ENCODE data around the gene TCF7. TPM values are rescaled to one million over a fixed set of nuclear protein-coding genes. Genes with fewer than 3 reads are reported as not detected.
A peak's percentile ranks its signal among the peaks of the same experiment; 100 is the strongest.

TCF7 gene
- total RNA-seq, 1 experiment from 2014 or later = 0.42 TPM

DNA sequence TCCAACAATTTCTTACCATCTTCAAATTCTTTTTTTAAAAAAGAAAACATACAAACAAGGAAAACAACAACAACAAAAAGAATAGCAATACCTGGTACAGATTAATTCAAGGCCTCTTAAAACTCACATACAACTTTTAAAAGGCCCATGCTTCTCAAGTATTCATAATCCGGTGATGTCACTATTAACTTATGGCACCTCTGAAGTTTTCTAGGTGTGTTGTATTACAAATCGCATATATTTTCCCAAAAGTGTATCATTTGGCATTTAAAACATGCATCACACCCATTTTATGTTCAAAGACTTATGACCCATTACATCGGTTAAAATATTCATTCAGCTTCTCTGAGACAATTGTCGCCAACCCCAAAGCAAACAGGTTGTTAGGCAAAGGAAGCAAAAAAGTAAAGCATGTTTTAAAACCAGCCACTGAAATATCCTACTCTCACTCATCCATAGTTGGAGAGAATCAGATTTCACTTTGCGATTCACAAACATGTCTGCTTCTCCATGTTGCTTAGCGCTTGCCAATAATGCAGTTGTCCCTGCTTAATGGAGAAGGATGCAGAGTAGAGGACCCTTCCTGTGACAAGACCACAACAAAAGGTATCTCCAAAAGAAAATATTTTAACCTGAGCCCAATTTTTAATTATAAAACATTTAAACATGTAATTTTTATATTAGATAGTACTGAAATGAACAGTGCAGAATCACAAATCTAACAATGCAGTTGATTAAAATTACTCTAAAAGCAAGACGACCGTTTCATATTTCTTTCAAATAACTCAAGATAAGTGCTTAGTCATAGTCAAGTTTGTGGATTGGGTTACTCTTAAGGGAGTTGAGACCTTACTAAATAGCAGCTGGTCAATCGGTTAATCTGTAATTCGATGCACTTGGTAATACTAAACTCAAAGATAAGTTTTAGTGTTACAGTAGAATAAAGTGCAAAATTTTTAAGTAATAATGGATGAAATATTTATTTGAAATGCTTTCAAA lies 60.7 kb downstream of the TCF7 start:
- no peak for DNase-seq (ENCODE audit: extremely low read depth, low read depth)

DNA sequence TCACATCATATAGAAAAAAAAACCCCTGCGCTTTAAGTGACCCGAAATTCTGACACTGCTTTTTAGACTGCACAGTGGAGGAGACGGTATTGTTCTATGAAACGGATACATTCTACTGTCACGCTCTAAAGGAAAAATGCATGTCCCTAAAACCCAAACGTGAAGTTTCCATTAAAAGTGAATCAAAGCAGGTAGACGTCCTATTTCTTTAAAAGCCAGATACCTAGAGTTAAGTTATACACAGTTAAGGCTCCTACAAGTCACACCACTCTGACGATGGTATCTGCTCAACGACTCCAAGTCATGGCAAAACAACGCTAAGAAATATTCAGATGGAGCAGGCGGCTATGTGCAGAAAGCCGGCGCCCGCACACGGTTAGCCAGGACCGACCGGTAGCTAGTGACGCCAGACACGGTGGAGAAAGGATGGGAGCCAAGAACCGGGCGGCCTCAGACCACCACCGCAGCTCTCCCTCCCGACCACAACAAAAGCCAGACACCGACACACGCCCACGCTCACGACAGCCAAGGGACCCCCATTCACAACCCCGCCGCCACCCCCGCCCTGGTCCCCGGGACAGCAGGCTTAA lies 61.5 kb downstream of the TCF7 start:
- no peak for DNase-seq (ENCODE audit: extremely low read depth, low read depth)

DNA sequence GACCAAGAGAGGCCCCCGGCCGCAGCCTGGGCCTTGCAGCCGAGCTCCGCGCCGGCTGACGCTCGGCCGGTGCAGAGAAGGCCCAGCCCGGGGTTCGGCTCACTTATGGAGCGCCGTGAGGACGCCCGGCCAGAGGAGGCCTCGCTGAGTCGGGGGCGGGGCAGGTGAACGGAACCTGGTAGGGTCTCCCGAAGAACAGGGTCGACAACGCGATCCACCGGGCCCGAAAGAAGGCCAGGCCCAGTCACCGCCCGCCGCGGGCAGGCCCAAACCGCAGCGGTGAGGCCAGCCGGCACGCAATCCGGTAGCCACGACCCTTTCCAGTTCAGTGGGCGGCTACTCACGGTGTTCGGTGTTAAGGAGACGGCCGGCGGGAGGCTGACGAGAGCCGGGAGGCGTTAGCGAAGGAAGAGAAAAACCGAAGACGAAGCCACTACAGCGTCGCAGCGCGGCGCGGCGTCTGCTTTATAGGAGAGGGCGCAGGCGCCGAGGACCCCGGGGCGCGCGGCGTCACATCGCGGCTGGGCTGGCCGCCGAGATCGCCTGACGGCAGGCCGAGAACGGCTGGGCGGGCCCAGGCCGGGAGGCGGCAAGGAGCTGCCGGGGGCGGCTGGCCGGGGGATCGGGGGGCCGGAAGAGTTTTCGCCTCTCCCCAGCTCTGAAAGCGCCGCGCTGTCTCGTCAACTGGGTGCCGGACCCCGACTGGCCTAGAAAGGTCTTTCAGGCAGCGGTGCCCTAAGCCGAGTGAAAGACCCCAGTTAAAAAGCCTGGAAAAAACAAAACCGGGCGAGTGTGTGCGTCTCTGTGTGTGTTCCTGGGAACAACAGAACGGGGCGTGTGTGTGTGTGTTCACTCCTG lies 62.3 kb downstream of the TCF7 start, which contains the start of gene SKP1:
TSS of gene SKP1 (minus strand) at position 440 of the 858 bp plus-strand sequence. CDS start 2,928 bp downstream, outside the sequence.
- peak; percentile 82 for DNase-seq (ENCODE audit: extremely low read depth, low read depth)

GRCh38 chr5:134177369-134178095 lies 63.1 kb downstream of the TCF7 start:
- no peak for DNase-seq (ENCODE audit: extremely low read depth, low read depth)

DNA sequence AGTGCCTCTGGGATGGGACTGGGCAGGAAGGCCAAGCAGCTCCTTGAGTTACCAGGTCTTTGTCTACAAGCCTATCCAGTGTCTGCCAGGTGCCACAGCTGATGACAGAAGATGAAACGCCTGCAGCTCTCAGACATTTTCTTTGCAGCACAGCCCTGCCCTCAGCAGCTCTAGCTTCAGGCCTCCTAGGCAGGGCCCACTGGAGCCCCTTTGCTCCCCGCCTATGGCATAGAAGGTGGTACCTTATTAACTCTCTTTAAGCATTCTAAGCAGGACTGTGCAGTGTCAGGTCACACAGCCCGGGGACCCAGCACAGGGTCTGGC lies 63.6 kb downstream of the TCF7 start:
- DNase-seq (ENCODE audit: extremely low read depth, low read depth) = no peak

DNA sequence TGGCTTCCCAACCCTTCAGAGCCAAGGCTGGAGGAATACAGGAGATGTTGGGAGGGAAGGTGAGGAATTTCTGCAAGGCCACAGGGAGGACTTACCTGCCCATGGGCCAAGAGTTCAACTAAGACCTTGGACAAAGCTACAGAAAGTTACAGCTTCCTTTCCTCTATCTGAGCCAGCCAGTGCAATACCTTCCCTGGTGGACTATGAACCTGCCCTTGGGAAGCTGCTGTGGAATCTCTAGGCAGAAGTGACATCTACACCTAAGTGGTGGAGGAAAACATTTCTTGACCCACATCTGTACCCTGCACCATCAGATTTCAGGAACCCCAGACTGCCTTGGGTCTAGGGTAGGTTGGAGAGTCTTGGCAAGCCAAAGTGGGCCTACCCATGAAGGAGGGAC lies 69.0 kb downstream of the TCF7 start:
- no peak for DNase-seq (ENCODE audit: extremely low read depth, low read depth)

- peak; percentile 77 for DNase-seq (ENCODE audit: extremely low read depth, low read depth)
Observed at GRCh38 chr5:134184155-134185135, 70.0 kb downstream of the TCF7 start.

GRCh38 chr5:134188092-134188491 lies 73.6 kb downstream of the TCF7 start:
- DNase-seq (ENCODE audit: extremely low read depth, low read depth) = no peak

DNA sequence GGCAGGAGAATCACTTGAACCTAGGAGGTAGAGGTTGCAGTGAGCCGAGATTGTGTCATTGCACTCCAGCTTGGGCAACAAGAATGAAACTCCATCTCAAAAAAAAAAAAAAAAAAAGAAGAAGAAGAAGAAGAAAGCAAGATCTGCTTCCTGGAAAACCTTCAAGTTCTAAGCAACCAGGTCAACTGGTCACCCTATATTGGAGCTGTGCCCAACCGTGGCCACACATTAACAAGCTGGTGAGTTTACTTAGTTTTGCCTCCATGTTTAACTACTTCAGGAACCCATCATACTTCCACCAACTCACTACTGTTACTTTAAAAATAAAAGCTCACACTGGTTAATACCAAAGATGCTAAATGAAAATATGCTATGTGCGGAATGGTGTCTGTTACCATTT lies 74.5 kb downstream of the TCF7 start:
- DNase-seq (ENCODE audit: extremely low read depth, low read depth) = no peak

GRCh38 chr5:134195666-134196065 lies 81.2 kb downstream of the TCF7 start:
- no peak for DNase-seq (ENCODE audit: extremely low read depth, low read depth)

Small RNA genes within 50 kb of the gene (small RNA-seq; reads per million reads assigned to genes)
- 0 reads per million in 2 experiments for gene AC008608.1

Other genes with a start within 250 kb of the TCF7 start
- 96.1 and 105 TPM in 2 replicates for gene C5orf15, start 146.1 kb upstream of the TCF7 start, total RNA-seq (2014; rRNA removed; shearing (Covaris generic))
- gene VDAC1, start 109.7 kb upstream of the TCF7 start, total RNA-seq (2014; rRNA removed; shearing (Covaris generic)) = 438 and 448 TPM in 2 replicates
- 412 and 435 TPM in 2 replicates for gene SKP1, start 62.3 kb downstream of the TCF7 start, total RNA-seq (2014; rRNA removed; shearing (Covaris generic))
- gene PPP2CA, start 111.4 kb downstream of the TCF7 start, total RNA-seq (2014; rRNA removed; shearing (Covaris generic)) = 111 and 172 TPM in 2 replicates

Data from NCI-H460 (cell line).